IMR-90 (cell line): Measurements from ENCODE around the gene ECPAS. TPM values are rescaled to one million over a fixed set of nuclear protein-coding genes. Genes with fewer than 3 reads are reported as not detected.

Experiments used
- ATAC-seq: fragments of 200-7000 bp; cut with Tn5 transposase; 2 replicates; pipeline ENCODE4 v1.9.1; 2020; ENCODE audit warnings: low read depth, mild to moderate bottlenecking, moderate library complexity
- BruUV-seq: library from RNA; stranded (reverse); fragments of 400-500 nt; replicated peaks from 2 replicates; lab custom pipeline; 2021; lab: Mats Ljungman, UMichigan
- CTCF ChIA-PET: fragments of 300-600 bp; formaldehyde crosslinking; extraction: SDS; loops from one replicate; lab custom pipeline; 2021; ENCODE audit warnings: antibody characterized with exemption; lab: Yijun Ruan, JAX
- POLR2A ChIA-PET: fragments of 300-600 bp; sonication (Branson Sonifier 250); formaldehyde crosslinking; loops from one replicate; lab custom pipeline; 2022; ENCODE audit warnings: antibody characterized with exemption; ENCODE audit not compliant: unreplicated experiment; lab: Charles Lee
- DNase-seq: peaks from one replicate; pipeline ENCODE4 v3.0.0; 2013
- H2AFZ ChIP-seq: replicated peaks from 2 replicates; pipeline ENCODE3; 2013; ENCODE audit warnings: low read length, mild to moderate bottlenecking; ENCODE audit not compliant: poor library complexity
- H2AK5ac ChIP-seq: 2 replicates; pipeline ENCODE4 v1.6.1; 2013; ENCODE audit warnings: low read depth, low read length, inconsistent platforms
- H2AK9ac ChIP-seq: replicated peaks from 2 replicates; pipeline ENCODE3; 2013; ENCODE audit warnings: mild to moderate bottlenecking, low read depth, low read length, moderate library complexity; ENCODE audit not compliant: poor library complexity
- H2BK120ac ChIP-seq: 2 replicates; pipeline ENCODE4 v1.6.1; 2013; ENCODE audit warnings: low read depth, low read length, inconsistent platforms
- H2BK15ac ChIP-seq: 3 replicates; pipeline ENCODE4 v1.6.1; 2013; ENCODE audit warnings: low read depth, low read length, inconsistent platforms
- H2BK20ac ChIP-seq: 2 replicates; pipeline ENCODE4 v1.6.1; 2013; ENCODE audit warnings: low read depth, mild to moderate bottlenecking, inconsistent platforms, low read length, moderate library complexity
- H2BK5ac ChIP-seq: 2 replicates; pipeline ENCODE4 v1.6.1; 2013; ENCODE audit warnings: mild to moderate bottlenecking, low read depth, low read length, inconsistent platforms; ENCODE audit not compliant: poor library complexity, severe bottlenecking
- H3K14ac ChIP-seq: replicated peaks from 2 replicates; pipeline ENCODE4 v1.6.1; 2013; ENCODE audit warnings: low read depth, low read length, inconsistent platforms
- H3K18ac ChIP-seq: 2 replicates; pipeline ENCODE4 v1.6.1; 2013; ENCODE audit warnings: low read depth, low read length, control low read depth
- H3K23ac ChIP-seq: 2 replicates; pipeline ENCODE4 v1.6.1; 2013; ENCODE audit warnings: low read depth, low read length, inconsistent platforms
- H3K27ac ChIP-seq: 2 replicates; pipeline ENCODE4 v1.5.1; 2013; ENCODE audit warnings: mild to moderate bottlenecking, control low read depth, low read length; ENCODE audit not compliant: insufficient read depth
- H3K27me3 ChIP-seq: 2 replicates; pipeline ENCODE4 v1.6.1; 2013; ENCODE audit warnings: low read length; ENCODE audit not compliant: control insufficient read depth, insufficient read depth
- H3K36me3 ChIP-seq: 2 replicates; pipeline ENCODE4 v1.6.1; 2013; ENCODE audit warnings: low read length, mixed read lengths; ENCODE audit not compliant: control insufficient read depth, insufficient read depth
- H3K4ac ChIP-seq: 2 replicates; pipeline ENCODE4 v1.6.1; 2013; ENCODE audit warnings: low read depth, low read length, inconsistent platforms
- H3K4me1 ChIP-seq: 2 replicates; pipeline ENCODE4 v1.6.1; 2013; ENCODE audit warnings: low read length, mixed read lengths; ENCODE audit not compliant: control insufficient read depth, insufficient read depth
- H3K4me2 ChIP-seq: 2 replicates; pipeline ENCODE4 v1.6.1; 2013; ENCODE audit warnings: low read depth, mild to moderate bottlenecking, control low read depth, low read length, moderate library complexity
- H3K4me3 ChIP-seq: 2 replicates; pipeline ENCODE4 v1.5.1; 2013; ENCODE audit warnings: low read depth, mild to moderate bottlenecking, control low read depth, low read length, moderate library complexity; ENCODE audit not compliant: insufficient read depth
- H3K56ac ChIP-seq: 2 replicates; pipeline ENCODE4 v1.6.1; 2013; ENCODE audit warnings: low read length, inconsistent platforms; ENCODE audit not compliant: insufficient read depth; ENCODE audit errors: extremely low read depth
- H3K79me1 ChIP-seq, 2 experiments: 2 replicates each; pipeline ENCODE4 v1.6.1; 2013; ENCODE audit warnings: low read length in 2 of 2, inconsistent platforms in 1 of 2, low read depth in 1 of 2
- H3K9ac ChIP-seq: 2 replicates; pipeline ENCODE4 v1.6.1; 2013; ENCODE audit warnings: low read depth, low read length, control low read depth
- H3K9me1 ChIP-seq: 2 replicates; pipeline ENCODE4 v1.6.1; 2013; ENCODE audit warnings: low read length, inconsistent platforms; ENCODE audit not compliant: insufficient read depth
- H3K9me3 ChIP-seq: 2 replicates; pipeline ENCODE4 v1.6.1; 2013; ENCODE audit warnings: low read length; ENCODE audit not compliant: control insufficient read depth, insufficient read depth
- H4K20me1 ChIP-seq: 2 replicates; pipeline ENCODE4 v1.6.1; 2013; ENCODE audit warnings: low read length, inconsistent platforms; ENCODE audit not compliant: insufficient read depth
- H4K5ac ChIP-seq: 2 replicates; pipeline ENCODE4 v1.6.1; 2013; ENCODE audit warnings: mild to moderate bottlenecking, low read depth, low read length, control low read depth
- H4K8ac ChIP-seq, 2 experiments: 2 replicates each; pipeline ENCODE4 v1.6.1; 2013; ENCODE audit warnings: low read depth in 2 of 2, low read length in 2 of 2, control low read depth in 1 of 2, inconsistent platforms in 1 of 2
- H4K91ac ChIP-seq: 2 replicates; pipeline ENCODE4 v1.6.1; 2013; ENCODE audit warnings: low read depth, low read length, inconsistent platforms; ENCODE audit not compliant: insufficient read depth
- CEBPB ChIP-seq: IDR thresholded peaks from 2 replicates; pipeline ENCODE4 v1.6.1; 2012; ENCODE audit warnings: low read depth, low read length, improper control_type of control experiment
- RFX5 ChIP-seq: IDR thresholded peaks from 2 replicates; pipeline ENCODE4 v1.8.0; 2012; ENCODE audit warnings: low read depth, mild to moderate bottlenecking, low read length, moderate library complexity
- WGBS, 2 experiments: methylation state at CpG; one replicate each; pipeline versions ENCODE4 v1.1.5 to v1.1.7; 2013; ENCODE audit warnings: missing lambda C conversion rate in 2 of 2; ENCODE audit not compliant: insufficient read length in 1 of 2; ENCODE audit errors: extremely low coverage in 2 of 2; 5-methylcytosine and 5-hydroxymethylcytosine counted together
- dilution Hi-C: fragments of 300-500 bp; cut with HindIII; formaldehyde crosslinking; loops from one replicate; pipeline ENCODE4 v1.14.3; 2018; ENCODE audit warnings: low sequenced_read_pairs; ENCODE audit not compliant: unreplicated experiment
- in situ Hi-C: fragments of 300-500 bp; cut with MboI; formaldehyde crosslinking; loops from 3 replicates; pipeline ENCODE4 v1.14.3; 2019; ENCODE audit warnings: low sequenced_read_pairs, inconsistent platforms, mixed read lengths
- intact Hi-C: fragments of 100-400 bp; cut with micrococcal nuclease; formaldehyde crosslinking; loops from 2 replicates; pipeline ENCODE4 v1.10.0; 2022
- polyA plus RNA-seq, 3 experiments: library from polyadenylated mRNA; depleted of rRNA; stranded (reverse); fragments of >200 nt; gene quantifications; 2 replicates each; pipeline ENCODE4 v1.2.3, GENCODE V29; 2012; ENCODE audit warnings: low replicate concordance in 1 of 3
- total RNA-seq: library from RNA; depleted of rRNA; stranded (reverse); fragments of >200 nt; gene quantifications from 2 replicates; pipeline ENCODE4 v1.2.3, GENCODE V29; 2012

The ECPAS gene
- total and polyA plus RNA-seq, 2 of the 4 experiments (the other 2 are of a cell fraction): 20.1 to 54.8 TPM

GRCh38 chr9:111375817-111376564, 108.2 kb downstream of the ECPAS start:
- no peak overlapping the region for H3K4ac ChIP-seq
- H3K9me1 ChIP-seq: no peaks in the 10 kb centered on the region
- peak overlapping the region; percentile 33 for H2BK5ac ChIP-seq
- H3K4me1 ChIP-seq: no peaks in the 10 kb centered on the region
- H3K23ac ChIP-seq: no peak overlapping the region
- H2BK20ac ChIP-seq: no peak overlapping the region
- TF ChIP-seq CEBPB: peak; percentile 74
- no peak for TF ChIP-seq RFX5
- H3K36me3 ChIP-seq: peaks cover 18% of the 10 kb centered on the region
- intact Hi-C loops: no loop called here
- peaks cover 5 to 7% of the 10 kb centered on the region in 2 experiments; a peak in 3 of 4 replicates for H3K79me1 ChIP-seq
- H3K9me3 ChIP-seq: no peaks in the 10 kb centered on the region
- H3K27ac ChIP-seq: no peak overlapping the region
- ChIA-PET CTCF (no interaction called here), POLR2A (no interaction called here)
- 80% methylated on average over 1 of the region's 3 CpGs; no CpG with 5 or more reads in 1 of the 2 experiments for WGBS, 2 experiments
- H2AFZ ChIP-seq: no peak overlapping the region
- no peak overlapping the region for H3K56ac ChIP-seq
- ATAC-seq (peak; percentile 67), DNase-seq (peak; percentile 22)
- no peak overlapping the region for H3K18ac ChIP-seq
- H4K91ac ChIP-seq: no peak overlapping the region
- BruUV-seq: no TSS peak
- no peak overlapping the region for H2AK5ac ChIP-seq
- H3K27me3 ChIP-seq: no peaks in the 10 kb centered on the region
- no peak overlapping the region for H3K9ac ChIP-seq
- in situ Hi-C loops: no loop called here
- H4K5ac ChIP-seq: no peak overlapping the region
- no peak overlapping the region for H4K8ac ChIP-seq
- H3K4me3 ChIP-seq: no peak overlapping the region
- no peak overlapping the region for H2BK120ac ChIP-seq
- no peak overlapping the region for H3K4me2 ChIP-seq
- dilution Hi-C loops: no loop called here
- no peak overlapping the region for H2AK9ac ChIP-seq
- no peak overlapping the region for H2BK15ac ChIP-seq
- H4K20me1 ChIP-seq: no peaks in the 10 kb centered on the region
- H3K14ac ChIP-seq: no peak overlapping the region
